Body of pancreas (tissue), 4 donors: ENCODE results near the gene PSMB7.

Source experiments
- CTCF ChIP-seq, 7 experiments: fragments of 450-650 bp in 4 of 7; fragments of 200-600 bp in 3 of 7; sonication (generic) in 3 of 7; IDR thresholded peaks; one replicate each; pipeline ENCODE4 v1.5.1; 2016 to 2019; ENCODE audit warnings: antibody characterized with exemption in 7 of 7
- POLR2A ChIP-seq, 3 donors: fragments of 450-650 bp; IDR thresholded peaks; one replicate each; pipeline ENCODE4 v1.6.1; 2016; ENCODE audit warnings: antibody characterized with exemption in 3 of 3, mild to moderate bottlenecking in 2 of 3

- no peak for TF ChIP-seq CTCF (IDR thresholded peaks at IDR 0.05)
- TF ChIP-seq POLR2A (IDR thresholded peaks at IDR 0.05), result no peak
These were observed 24.2 kb downstream of the PSMB7 start for GRCh38 chr9:124390794-124391658.
